Measurements from ENCODE around the gene AKAP8L.

AKAP8L gene

GRCh38 chr19:15331419-15332310 is 87.1 kb downstream of the AKAP8L start:
- peak; percentile 39 for DNase-seq (ENCODE audit: low read depth)
- no peak for TF ChIP-seq CTCF (conservative IDR thresholded peaks at IDR 0.05; ENCODE audit: low read depth, low read length)
- peak overlapping the region; percentile 97 for H3K4me3 ChIP-seq (ENCODE audit: low read depth, low read length)

- H3K4me3 ChIP-seq (ENCODE audit: low read depth, low read length), result peak overlapping the region; percentile 97
- TF ChIP-seq CTCF (conservative IDR thresholded peaks at IDR 0.05; ENCODE audit: low read depth, low read length), result no peak
- DNase-seq (ENCODE audit: low read depth), result peak; percentile 85
These were observed 87.9 kb downstream of the AKAP8L start for GRCh38 chr19:15330801-15331418.

Data from choroid plexus epithelial cell (primary cell).